HepG2 (cell line): ENCODE data around the gene NFYB. TPM values are rescaled to one million over a fixed set of nuclear protein-coding genes. Genes with fewer than 3 reads are reported as not detected.

Experiments used
- ARNTL ChIP-seq: sonication (generic); formaldehyde crosslinking; IDR thresholded peaks from 2 replicates; pipeline ENCODE4 v1.4.0; 2020; ENCODE audit warnings: mild to moderate bottlenecking, missing genetic modification reagents
- ATF2 ChIP-seq: sonication (generic); formaldehyde crosslinking; IDR thresholded peaks from 2 replicates; pipeline ENCODE4 v1.4.0; 2020; ENCODE audit warnings: missing genetic modification reagents
- BCL6 ChIP-seq: IDR thresholded peaks from 2 replicates; pipeline ENCODE4 v1.6.1; 2016; ENCODE audit warnings: missing genetic modification reagents, missing compliant biosample characterization
- CHD4 ChIP-seq: fragments of 200-600 bp; sonication (generic); IDR thresholded peaks from 2 replicates; pipeline ENCODE4 v1.7.0; 2017; ENCODE audit warnings: mild to moderate bottlenecking, low read length, borderline replicate concordance
- CREBL2 ChIP-seq: sonication (generic); formaldehyde crosslinking; IDR thresholded peaks from 2 replicates; pipeline ENCODE4 v1.8.1; 2023; ENCODE audit warnings: missing genetic modification reagents, mild to moderate bottlenecking, borderline replicate concordance
- FOXK1 ChIP-seq: sonication (generic); formaldehyde crosslinking; IDR thresholded peaks from 2 replicates; pipeline ENCODE4 v1.4.0; 2020; ENCODE audit warnings: low read depth, missing genetic modification reagents, borderline replicate concordance
- KLF16 ChIP-seq, 2 experiments: sonication (generic) in 1 of 2; formaldehyde crosslinking in 1 of 2; IDR thresholded peaks; 2 replicates each; pipeline versions ENCODE4 v1.6.1 to v1.8.0; 2016 to 2023; ENCODE audit warnings: missing genetic modification reagents in 2 of 2, missing compliant biosample characterization in 1 of 2
- NR1H2 ChIP-seq: sonication (generic); formaldehyde crosslinking; IDR thresholded peaks from 2 replicates; pipeline ENCODE4 v1.8.1; 2022; ENCODE audit warnings: low read depth, missing genetic modification reagents, borderline replicate concordance
- NRL ChIP-seq: sonication (generic); formaldehyde crosslinking; IDR thresholded peaks from 2 replicates; pipeline ENCODE4 v1.5.0; 2020; ENCODE audit warnings: missing genetic modification reagents, mild to moderate bottlenecking, moderate library complexity, borderline replicate concordance
- PLRG1 ChIP-seq: fragments of 450-650 bp; conservative IDR thresholded peaks from 2 replicates; pipeline ENCODE4 v1.6.1; 2016
- PRDM4 ChIP-seq: sonication (generic); formaldehyde crosslinking; IDR thresholded peaks from 2 replicates; pipeline ENCODE4 v1.9.0; 2021; ENCODE audit warnings: missing genetic modification reagents, borderline replicate concordance
- PREB ChIP-seq: sonication (generic); formaldehyde crosslinking; IDR thresholded peaks from 2 replicates; pipeline ENCODE4 v1.4.0; 2020; ENCODE audit warnings: missing genetic modification reagents
- RAD51 ChIP-seq: fragments of 450-650 bp; IDR thresholded peaks from 2 replicates; pipeline ENCODE4 v1.6.1; 2016; ENCODE audit warnings: borderline replicate concordance
- SETDB1 ChIP-seq: sonication (generic); formaldehyde crosslinking; IDR thresholded peaks from 2 replicates; pipeline ENCODE4 v1.5.1; 2020; ENCODE audit warnings: missing genetic modification reagents, mild to moderate bottlenecking, borderline replicate concordance
- SMAD9 ChIP-seq: sonication (generic); formaldehyde crosslinking; IDR thresholded peaks from 2 replicates; pipeline ENCODE4 v1.5.1; 2020; ENCODE audit warnings: mild to moderate bottlenecking, missing genetic modification reagents
- SNAPC5 ChIP-seq: sonication (generic); formaldehyde crosslinking; IDR thresholded peaks from 2 replicates; pipeline ENCODE4 v1.8.1; 2023; ENCODE audit warnings: mild to moderate bottlenecking, missing genetic modification reagents, borderline replicate concordance
- SOX5 ChIP-seq: IDR thresholded peaks from 2 replicates; pipeline ENCODE4 v1.6.1; 2016; ENCODE audit warnings: borderline replicate concordance
- TBP ChIP-seq: sonication (generic); formaldehyde crosslinking; IDR thresholded peaks from 2 replicates; pipeline ENCODE4 v1.5.0; 2020; ENCODE audit warnings: missing genetic modification reagents
- TP53 ChIP-seq: sonication (generic); formaldehyde crosslinking; conservative IDR thresholded peaks from 2 replicates; pipeline ENCODE4 v1.4.0; 2020; ENCODE audit warnings: missing genetic modification reagents
- ZNF30 ChIP-seq: sonication (generic); formaldehyde crosslinking; IDR thresholded peaks from 2 replicates; pipeline ENCODE4 v1.5.0; 2020; ENCODE audit warnings: mild to moderate bottlenecking, missing genetic modification reagents
- ZNF331 ChIP-seq: sonication (generic); formaldehyde crosslinking; IDR thresholded peaks from 2 replicates; pipeline ENCODE4 v1.4.0; 2020; ENCODE audit warnings: missing genetic modification reagents
- ZNF430 ChIP-seq: sonication (generic); formaldehyde crosslinking; IDR thresholded peaks from 2 replicates; pipeline ENCODE4 v1.9.0; 2021; ENCODE audit warnings: mild to moderate bottlenecking, missing genetic modification reagents
- ZNF550 ChIP-seq: sonication (generic); formaldehyde crosslinking; IDR thresholded peaks from 2 replicates; pipeline ENCODE4 v1.4.0; 2020; ENCODE audit warnings: mild to moderate bottlenecking, missing genetic modification reagents, borderline replicate concordance
- ZNF678 ChIP-seq: sonication (generic); formaldehyde crosslinking; IDR thresholded peaks from 2 replicates; pipeline ENCODE4 v1.4.0; 2020; ENCODE audit warnings: mild to moderate bottlenecking, missing genetic modification reagents
- ZNF780A ChIP-seq: sonication (generic); formaldehyde crosslinking; IDR thresholded peaks from 2 replicates; pipeline ENCODE4 v1.8.0; 2022; ENCODE audit warnings: mild to moderate bottlenecking, missing genetic modification reagents, moderate library complexity
- ZNF781 ChIP-seq: sonication (generic); formaldehyde crosslinking; IDR thresholded peaks from 2 replicates; pipeline ENCODE4 v1.5.1; 2020; ENCODE audit warnings: borderline replicate concordance, mild to moderate bottlenecking, missing genetic modification reagents; ENCODE audit errors: not compliant biosample characterization
- ZNF790 ChIP-seq: sonication (generic); formaldehyde crosslinking; IDR thresholded peaks from 2 replicates; pipeline ENCODE4 v1.8.0; 2022; ENCODE audit warnings: missing genetic modification reagents, mild to moderate bottlenecking, borderline replicate concordance
- ZSCAN21 ChIP-seq: sonication (generic); formaldehyde crosslinking; IDR thresholded peaks from 2 replicates; pipeline ENCODE4 v1.8.0; 2022; ENCODE audit warnings: mild to moderate bottlenecking, missing genetic modification reagents, moderate library complexity, borderline replicate concordance
- polyA plus RNA-seq, 8 experiments: library from polyadenylated mRNA; depleted of rRNA in 3 of 8; stranded (reverse) in 7 of 8; unstranded in 1 of 8; fragments of >200 nt; fragmentation: Illumina TruSeq in 4 of 8; extraction: Trizol in 4 of 8; gene quantifications; 2 replicates each; pipeline versions ENCODE4 v1.2.1 to v1.2.3, GENCODE V29; 2011 to 2016; ENCODE audit warnings: low read depth in 4 of 8, missing spikeins in 1 of 8, mixed read lengths in 1 of 8; ENCODE audit not compliant: insufficient read depth in 1 of 8
- total RNA-seq, 5 experiments: library from RNA; depleted of rRNA; stranded (reverse); fragments of >200 nt; fragmentation: Illumina TruSeq; extraction: Trizol; gene quantifications; 2 replicates each; pipeline ENCODE4 v1.2.3, GENCODE V29; 2016; ENCODE audit warnings: low read depth in 1 of 5

NFYB gene
- total and polyA plus RNA-seq, 2 of the 13 experiments (the other 11 are each of a cell fraction or from before 2014, with no cell fraction given) = 18.7 to 36.6 TPM

GRCh38 chr12:104131609-104132008 lies 6.4 kb downstream of the NFYB start (continued):
- no peak for TF ChIP-seq ZNF678 (CRISPR knock-in tag)
- TF ChIP-seq KLF16 (CRISPR knock-in tag; IDR thresholded peaks at IDR 0.05) = no peak
- TF ChIP-seq TBP (CRISPR knock-in tag) = no peak
- TF ChIP-seq ZNF781 (CRISPR knock-in tag) = no peak
- TF ChIP-seq PLRG1 = no peak
- no peak for TF ChIP-seq RAD51
- no peak for TF ChIP-seq ZNF780A (CRISPR knock-in tag)
- no peak for TF ChIP-seq ZNF430
- TF ChIP-seq ZSCAN21 (CRISPR knock-in tag) = peak; percentile 58; the same call in 1 of the 2 replicates
- no peak for TF ChIP-seq ZNF30
- TF ChIP-seq CHD4 = no peak
- peak; percentile 53; the same call in 1 of the 2 replicates for TF ChIP-seq ZNF331
- TF ChIP-seq FOXK1 = peak; percentile 74; the same call in 1 of the 2 replicates
- no peak for TF ChIP-seq CREBL2
- no peak for TF ChIP-seq ZNF550 (CRISPR knock-in tag)
- TF ChIP-seq ARNTL (CRISPR knock-in tag) = peak; percentile 81
- no peak for TF ChIP-seq SETDB1 (CRISPR knock-in tag)
- no peak for TF ChIP-seq SNAPC5
- TF ChIP-seq NRL (CRISPR knock-in tag) = no peak
- no peak for TF ChIP-seq PREB (CRISPR knock-in tag)
- no peak for TF ChIP-seq NR1H2 (CRISPR knock-in tag)
- no peak for TF ChIP-seq ZNF790
- TF ChIP-seq BCL6 (CRISPR knock-in tag) = peak; percentile 90
- TF ChIP-seq TP53 (CRISPR knock-in tag) = no peak
- no peak for TF ChIP-seq PRDM4 (CRISPR knock-in tag)
- TF ChIP-seq ATF2 (CRISPR knock-in tag) = no peak
- TF ChIP-seq SOX5 (CRISPR knock-in tag) = peak; percentile 86
- TF ChIP-seq SMAD9 (CRISPR knock-in tag) = no peak
